Measurements from ENCODE around the gene CRYGC. TPM values are rescaled to one million over a fixed set of nuclear protein-coding genes. Genes with fewer than 3 reads are reported as not detected.

Gene CRYGC
- polyA plus RNA-seq, 3 donors = not detected

DNA sequence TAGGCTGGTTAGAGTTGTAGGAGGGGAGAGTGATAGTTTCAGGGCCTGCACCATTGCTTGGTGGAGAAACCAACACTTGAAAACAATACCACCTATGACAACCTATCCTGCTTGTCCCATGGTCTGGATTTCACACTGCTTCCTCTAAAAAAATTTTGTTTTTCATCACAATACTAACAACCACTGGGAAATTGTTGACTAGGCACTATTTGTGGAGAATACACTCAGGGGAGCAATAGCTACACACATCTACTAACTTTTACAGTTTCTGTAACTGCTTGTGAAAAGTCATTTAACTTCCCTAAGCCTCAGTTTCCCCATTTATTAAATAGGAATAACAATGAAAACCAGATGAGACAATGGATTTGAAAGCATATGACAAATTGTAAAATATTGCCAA lies 20.5 kb upstream of the CRYGC start:
- H3K36me3 ChIP-seq (replicated peaks in 1 of 2; ENCODE audit: control insufficient read depth in 1 of 2, insufficient read depth in 2 of 2, low read length in 2 of 2) = no peaks in the 10 kb centered on the region
- Mint-ChIP-seq H3K4me1 (peaks cover 5% of the 10 kb centered on the region), H3K4me3 (no peak overlapping the region), H3K36me3 (no peaks in the 10 kb centered on the region), H3K9me3 (peaks cover 10 to 20% (median 15%) of the 10 kb centered on the region in 7 donors), H3K27me3 (ENCODE audit: low read depth in 3 of 3) (peaks cover 0 to 1% (median 0%) of the 10 kb centered on the region in 3 donors), H3K27ac (no peak overlapping the region)
- no peak overlapping the region for H3K4me3 ChIP-seq (replicated peaks in 1 of 3; ENCODE audit: low read depth in 2 of 3, low read length in 3 of 3)
- H3K27me3 ChIP-seq (ENCODE audit: control insufficient read depth in 2 of 2, insufficient read depth in 2 of 2, low read length in 2 of 2) = no peaks in the 10 kb centered on the region
- H2AFZ ChIP-seq (ENCODE audit: insufficient read depth, low read depth, low read length, poor library complexity, severe bottlenecking) = no peak overlapping the region
- peaks cover 0 to 4% of the 10 kb centered on the region in 2 donors for H3K9me3 ChIP-seq (replicated peaks in 1 of 2; ENCODE audit: control insufficient read depth in 1 of 2, insufficient read depth in 1 of 2, low read length in 2 of 2)
- no peaks in the 10 kb centered on the region for H3K79me2 ChIP-seq (ENCODE audit: insufficient read depth, low read length)
- no peak for TF ChIP-seq CTCF (IDR thresholded peaks at IDR 0.05)
- no peaks in the 10 kb centered on the region for H4K20me1 ChIP-seq (ENCODE audit: insufficient read depth, low read length)
- H3K9ac ChIP-seq (ENCODE audit: insufficient read depth, low read length, poor library complexity, severe bottlenecking) = no peak overlapping the region
- no peak overlapping the region for H3K4me2 ChIP-seq (replicated peaks; ENCODE audit: extremely low read depth, low read length, poor library complexity, severe bottlenecking)
- intact Hi-C loops (cut with micrococcal nuclease) = no loop called here
- no peaks in the 10 kb centered on the region for H3K4me1 ChIP-seq (ENCODE audit: control insufficient read depth in 1 of 2, insufficient read depth in 2 of 2, low read length in 2 of 2)
- DNase-seq = no peak
- H3K27ac ChIP-seq (ENCODE audit: low read depth in 1 of 2, low read length in 2 of 2) = no peak overlapping the region

- peaks cover 5% of the 10 kb centered on the region for H3K4me1 Mint-ChIP-seq
- no peak overlapping the region for H3K4me2 ChIP-seq (replicated peaks; ENCODE audit: extremely low read depth, low read length, poor library complexity, severe bottlenecking)
- no peak overlapping the region for H3K27ac Mint-ChIP-seq
- H3K79me2 ChIP-seq (ENCODE audit: insufficient read depth, low read length) = no peaks in the 10 kb centered on the region
- no peaks in the 10 kb centered on the region for H3K4me1 ChIP-seq (ENCODE audit: control insufficient read depth in 1 of 2, insufficient read depth in 2 of 2, low read length in 2 of 2)
- no peak overlapping the region for H3K4me3 ChIP-seq (replicated peaks in 1 of 3; ENCODE audit: low read depth in 2 of 3, low read length in 3 of 3)
- no peaks in the 10 kb centered on the region for H3K27me3 ChIP-seq (ENCODE audit: control insufficient read depth in 2 of 2, insufficient read depth in 2 of 2, low read length in 2 of 2)
- H3K36me3 ChIP-seq (replicated peaks in 1 of 2; ENCODE audit: control insufficient read depth in 1 of 2, insufficient read depth in 2 of 2, low read length in 2 of 2) = no peaks in the 10 kb centered on the region
- DNase-seq = no peak
- H3K9me3 Mint-ChIP-seq = peaks cover 10 to 22% (median 15%) of the 10 kb centered on the region in 7 donors
- H3K36me3 Mint-ChIP-seq = no peaks in the 10 kb centered on the region
- peaks cover 0 to 4% of the 10 kb centered on the region in 2 donors for H3K9me3 ChIP-seq (replicated peaks in 1 of 2; ENCODE audit: control insufficient read depth in 1 of 2, insufficient read depth in 1 of 2, low read length in 2 of 2)
- H3K27ac ChIP-seq (ENCODE audit: low read depth in 1 of 2, low read length in 2 of 2) = no peak overlapping the region
- no peak for TF ChIP-seq CTCF (IDR thresholded peaks at IDR 0.05)
- no peak overlapping the region for H2AFZ ChIP-seq (ENCODE audit: insufficient read depth, low read depth, low read length, poor library complexity, severe bottlenecking)
- H3K4me3 Mint-ChIP-seq = no peak overlapping the region
- no CpG with 5 or more reads among the region's 2 CpGs for whole genome bisulfite sequencing (ENCODE audit: insufficient coverage)
- intact Hi-C loops (cut with micrococcal nuclease) = no loop called here
- H4K20me1 ChIP-seq (ENCODE audit: insufficient read depth, low read length) = no peaks in the 10 kb centered on the region
- H3K27me3 Mint-ChIP-seq (ENCODE audit: low read depth in 3 of 3) = peaks cover 0 to 1% (median 0%) of the 10 kb centered on the region in 3 donors
- no peak overlapping the region for H3K9ac ChIP-seq (ENCODE audit: insufficient read depth, low read length, poor library complexity, severe bottlenecking)
Measured at GRCh38 chr2:208148803-208149202, 19.2 kb upstream of the CRYGC start.
